ENCODE results near the gene BCKDHA. TPM values are rescaled to one million over a fixed set of nuclear protein-coding genes. Genes with fewer than 3 reads are reported as not detected.
A peak's percentile ranks its signal among the peaks of the same experiment; 100 is the strongest.

Gene BCKDHA
- total RNA-seq, 3 donors from 2014 or later (not counting 1 experiment from before 2014, with no cell fraction given): 26.5 to 29.0 (median 28.3) TPM

- H3K4me1 Mint-ChIP-seq: peaks cover 17 to 22% of the 10 kb centered on the region in 2 donors
- intact Hi-C loops (cut with micrococcal nuclease): loop anchor here (1.0 kb wide), 3 partner anchors 10 to 101 kb away; partner anchors contain the start of genes BCKDHA and EXOSC5
- H3K4me3 Mint-ChIP-seq: peak overlapping the region; percentile 89
- 87% methylated on average over 10 of the region's 14 CpGs for WGBS (ENCODE audit: insufficient coverage)
- no peak for TF ChIP-seq CTCF (IDR thresholded peaks at IDR 0.05)
- DNase-seq: no peak
- H3K27ac Mint-ChIP-seq: peak overlapping the region; percentile 98
- no peaks in the 10 kb centered on the region for H3K36me3 Mint-ChIP-seq
- Histone ChIP-seq H3K9me3 (ENCODE audit: control insufficient read depth, insufficient read depth, low read length) (no peaks in the 10 kb centered on the region), H3K27ac (ENCODE audit: low read length) (peak overlapping the region; percentile 99), H3K36me3 (ENCODE audit: control insufficient read depth, insufficient read depth, low read length) (peaks cover 2% of the 10 kb centered on the region), H3K27me3 (ENCODE audit: control insufficient read depth, insufficient read depth, low read length) (no peaks in the 10 kb centered on the region), H3K4me3 (ENCODE audit: low read length) (peak overlapping the region; percentile 93), H3K4me1 (ENCODE audit: control insufficient read depth, insufficient read depth, low read length) (peaks cover 18% of the 10 kb centered on the region)
- no peaks in the 10 kb centered on the region for H3K27me3 Mint-ChIP-seq (ENCODE audit: low read depth in 2 of 2)
- H3K9me3 Mint-ChIP-seq: no peaks in the 10 kb centered on the region
- no peak for ATAC-seq
Observed at GRCh38 chr19:41364524-41365391, 32.9 kb upstream of the BCKDHA start.

- Mint-ChIP-seq H3K9me3 (no peaks in the 10 kb centered on the region), H3K27me3 (ENCODE audit: low read depth in 2 of 2) (no peaks in the 10 kb centered on the region), H3K27ac (peak overlapping the region in 1 of 2 donors; percentile 36), H3K36me3 (no peaks in the 10 kb centered on the region), H3K4me1 (peaks cover 17 to 23% of the 10 kb centered on the region in 2 donors), H3K4me3 (peak overlapping the region; percentile 60)
- WGBS (ENCODE audit: insufficient coverage): 94% methylated on average over 1 of the region's 1 CpG
- no peaks in the 10 kb centered on the region for H3K36me3 ChIP-seq (ENCODE audit: control insufficient read depth, insufficient read depth, low read length)
- DNase-seq (peak in 1 of 2 donors; percentile 42), ATAC-seq (no peak)
- H3K4me3 ChIP-seq (ENCODE audit: low read length): no peak overlapping the region
- H3K27me3 ChIP-seq (ENCODE audit: control insufficient read depth, insufficient read depth, low read length): no peaks in the 10 kb centered on the region
- no peak overlapping the region for H3K27ac ChIP-seq (ENCODE audit: low read length)
- peaks cover 18% of the 10 kb centered on the region for H3K4me1 ChIP-seq (ENCODE audit: control insufficient read depth, insufficient read depth, low read length)
- no peaks in the 10 kb centered on the region for H3K9me3 ChIP-seq (ENCODE audit: control insufficient read depth, insufficient read depth, low read length)
- TF ChIP-seq CTCF (IDR thresholded peaks at IDR 0.05): no peak
- intact Hi-C loops (cut with micrococcal nuclease): no loop called here
Observed at GRCh38 chr19:41366089-41366488, 31.5 kb upstream of the BCKDHA start.

- Histone ChIP-seq H3K4me1 (ENCODE audit: control insufficient read depth, insufficient read depth, low read length) (peaks cover 17% of the 10 kb centered on the region), H3K9me3 (ENCODE audit: control insufficient read depth, insufficient read depth, low read length) (no peaks in the 10 kb centered on the region), H3K4me3 (ENCODE audit: low read length) (no peak overlapping the region), H3K36me3 (ENCODE audit: control insufficient read depth, insufficient read depth, low read length) (no peaks in the 10 kb centered on the region), H3K27me3 (ENCODE audit: control insufficient read depth, insufficient read depth, low read length) (no peaks in the 10 kb centered on the region), H3K27ac (ENCODE audit: low read length) (no peak overlapping the region)
- ATAC-seq (no peak), DNase-seq (no peak)
- H3K36me3 Mint-ChIP-seq: no peaks in the 10 kb centered on the region
- no peaks in the 10 kb centered on the region for H3K27me3 Mint-ChIP-seq (ENCODE audit: low read depth in 2 of 2)
- H3K4me1 Mint-ChIP-seq: peaks cover 15 to 28% of the 10 kb centered on the region in 2 donors
- H3K9me3 Mint-ChIP-seq: no peaks in the 10 kb centered on the region
- no peak overlapping the region for H3K4me3 Mint-ChIP-seq
- intact Hi-C loops (cut with micrococcal nuclease): no loop called here
- no peak overlapping the region for H3K27ac Mint-ChIP-seq
- 49% methylated on average over 6 of the region's 6 CpGs for WGBS (ENCODE audit: insufficient coverage)
- no peak for TF ChIP-seq CTCF (IDR thresholded peaks at IDR 0.05)
Observed at GRCh38 chr19:41367848-41368301, 29.7 kb upstream of the BCKDHA start.
